Stimulated activated CD4-positive, alpha-beta T cell treated with anti-CD3 and anti-CD28 coated beads, Interleukin-1b, Interleukin-23, amount 100 ng/mL, for 24 hours (primary cell): ENCODE results near the gene TMA7.

Source experiments
- DNase-seq, 4 experiments: peaks; one replicate each; pipeline ENCODE4 v3.0.0-alpha.2; 2020; ENCODE audit warnings: low read depth in 4 of 4, low spot score in 1 of 4

The TMA7 gene

DNA sequence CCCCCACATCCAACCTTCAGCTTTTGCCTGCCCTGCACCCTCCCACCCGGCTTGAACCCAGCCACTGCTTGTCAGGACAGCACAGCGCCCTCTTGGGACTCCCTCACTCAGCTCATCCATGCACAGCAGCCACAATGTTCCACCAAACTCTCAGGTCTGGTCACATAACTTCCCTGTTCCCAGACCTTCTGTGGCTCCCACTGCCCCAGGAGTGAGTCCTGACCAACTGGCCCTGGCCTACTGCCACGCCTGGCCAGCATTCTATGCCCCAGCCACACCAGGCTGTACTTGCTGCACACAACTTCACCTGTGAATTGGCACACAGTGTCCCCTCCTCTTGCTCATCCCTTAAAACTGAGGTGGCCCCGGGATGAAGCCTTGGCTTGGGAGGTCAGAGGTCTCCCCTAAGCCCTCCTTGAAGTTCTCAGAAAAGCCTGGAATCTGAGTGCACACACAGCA, 31.2 kb upstream of the TMA7 start:
- DNase-seq = no peak

- no peak for DNase-seq
Measured at GRCh38 chr3:48409291-48410201, 30.5 kb upstream of the TMA7 start.

DNA sequence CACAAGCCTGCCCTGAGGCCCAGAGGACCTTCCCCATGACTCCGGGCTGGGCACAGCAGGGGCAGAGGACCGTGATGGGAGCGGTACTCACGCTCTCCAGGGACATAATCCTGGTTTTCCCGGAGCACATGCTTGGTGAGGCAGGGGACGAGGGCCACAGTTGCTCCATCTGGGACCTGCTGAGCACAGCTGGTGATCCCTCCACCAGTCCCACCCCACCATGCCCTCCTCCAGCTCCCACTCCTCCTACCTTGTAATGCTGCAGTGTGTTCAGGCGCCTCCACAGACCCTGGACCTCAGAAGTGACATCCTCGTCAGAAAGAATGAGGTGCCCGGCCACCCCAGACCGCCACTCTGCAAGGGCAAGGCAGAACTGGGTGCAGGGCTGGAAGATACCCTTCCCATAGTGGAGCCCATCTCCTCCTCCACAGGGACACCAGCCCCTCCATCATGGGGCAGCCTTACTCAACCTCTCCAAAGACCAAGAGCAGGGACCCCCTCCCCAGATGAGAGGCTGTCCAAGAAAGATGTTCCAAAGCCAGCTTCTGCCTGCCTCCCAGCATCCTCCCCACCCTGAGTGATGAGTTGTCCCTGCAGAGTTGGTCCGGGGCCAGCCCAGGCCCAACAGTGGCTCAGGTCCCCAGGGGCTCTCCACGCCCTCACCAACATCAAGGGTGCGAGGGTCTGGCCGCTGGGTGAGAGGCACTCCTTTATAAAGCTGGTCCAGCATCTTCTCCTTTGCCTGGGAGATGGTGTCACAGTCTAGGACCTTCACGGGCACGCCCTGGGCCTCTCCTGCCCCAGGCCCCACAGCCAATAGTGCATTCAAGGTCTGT, 29.6 kb upstream of the TMA7 start:
- no peak for DNase-seq

- DNase-seq = no peak
Measured at GRCh38 chr3:48411041-48411588, 28.9 kb upstream of the TMA7 start.

DNA sequence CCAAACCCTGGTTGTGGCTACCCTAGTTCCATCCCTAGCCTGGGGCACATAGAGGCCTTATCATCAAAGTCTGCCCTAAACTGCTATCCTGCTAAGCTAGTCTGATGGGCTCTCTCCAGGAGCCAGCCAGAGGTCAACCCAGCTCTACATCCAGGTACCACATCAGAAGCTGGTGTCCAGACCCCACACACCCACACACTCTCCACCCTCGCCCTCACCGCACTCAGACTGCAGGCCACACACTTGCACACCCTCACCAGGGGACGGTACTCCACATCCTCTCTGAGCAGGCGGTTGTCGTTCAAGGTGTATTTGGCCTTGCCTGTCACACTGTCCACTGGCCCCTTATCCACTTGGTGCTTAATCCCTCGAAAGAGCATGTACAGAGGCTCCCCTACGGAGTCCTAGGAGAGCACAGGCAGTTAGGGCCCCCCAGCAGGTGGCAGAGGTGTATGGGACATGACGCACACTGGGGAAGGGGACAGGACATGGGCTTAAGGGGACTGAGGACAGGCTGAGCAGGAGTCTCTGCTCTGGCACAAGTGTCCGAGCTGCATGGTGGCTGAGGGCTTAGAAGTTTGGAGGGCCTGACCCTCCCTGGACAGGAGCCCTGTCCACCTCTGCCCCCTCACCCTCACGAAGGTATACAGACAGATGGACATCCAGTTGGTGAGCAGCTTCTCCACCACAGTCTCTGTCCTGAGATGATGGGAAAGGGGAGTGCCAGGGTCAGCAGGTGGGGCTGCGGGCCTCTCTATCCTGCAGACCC, 28.3 kb upstream of the TMA7 start:
- no peak for DNase-seq

DNA sequence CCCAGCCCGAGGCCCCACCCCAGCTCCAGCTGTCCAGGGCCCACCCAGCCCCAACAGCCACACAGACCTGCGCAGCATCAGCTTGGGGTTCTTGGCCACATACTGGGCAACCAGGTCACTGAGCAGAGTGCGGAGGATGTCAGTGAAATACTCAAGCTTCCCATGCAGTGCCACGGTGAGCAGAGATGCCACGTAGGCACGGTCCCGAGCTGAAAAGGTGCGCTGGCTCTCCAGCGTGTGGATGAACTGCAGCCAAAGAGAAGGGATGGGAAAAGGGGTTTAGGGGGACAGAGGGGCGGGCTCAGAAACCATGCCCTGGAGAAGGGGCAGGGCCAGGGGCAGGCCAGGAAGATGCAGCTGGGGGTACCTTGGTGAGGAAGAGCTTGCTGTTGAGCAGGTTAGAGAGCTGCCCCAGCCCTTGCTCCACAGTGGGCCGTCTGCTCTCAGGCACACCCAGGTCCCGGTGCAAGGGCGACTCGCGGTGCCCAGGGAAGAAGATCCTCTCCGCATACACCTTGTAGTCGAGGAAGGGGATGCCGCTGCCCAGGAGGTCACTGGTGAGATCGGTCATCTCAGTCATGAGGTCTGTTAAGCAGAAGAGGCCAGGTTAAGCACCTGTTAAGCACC, 27.6 kb upstream of the TMA7 start:
- DNase-seq = no peak

GRCh38 chr3:48413086-48413485, 27.0 kb upstream of the TMA7 start:
- no peak for DNase-seq

GRCh38 chr3:48413611-48414010, 26.4 kb upstream of the TMA7 start:
- DNase-seq = no peak

- no peak for DNase-seq
Measured at GRCh38 chr3:48414376-48415250, 25.4 kb upstream of the TMA7 start.

DNA sequence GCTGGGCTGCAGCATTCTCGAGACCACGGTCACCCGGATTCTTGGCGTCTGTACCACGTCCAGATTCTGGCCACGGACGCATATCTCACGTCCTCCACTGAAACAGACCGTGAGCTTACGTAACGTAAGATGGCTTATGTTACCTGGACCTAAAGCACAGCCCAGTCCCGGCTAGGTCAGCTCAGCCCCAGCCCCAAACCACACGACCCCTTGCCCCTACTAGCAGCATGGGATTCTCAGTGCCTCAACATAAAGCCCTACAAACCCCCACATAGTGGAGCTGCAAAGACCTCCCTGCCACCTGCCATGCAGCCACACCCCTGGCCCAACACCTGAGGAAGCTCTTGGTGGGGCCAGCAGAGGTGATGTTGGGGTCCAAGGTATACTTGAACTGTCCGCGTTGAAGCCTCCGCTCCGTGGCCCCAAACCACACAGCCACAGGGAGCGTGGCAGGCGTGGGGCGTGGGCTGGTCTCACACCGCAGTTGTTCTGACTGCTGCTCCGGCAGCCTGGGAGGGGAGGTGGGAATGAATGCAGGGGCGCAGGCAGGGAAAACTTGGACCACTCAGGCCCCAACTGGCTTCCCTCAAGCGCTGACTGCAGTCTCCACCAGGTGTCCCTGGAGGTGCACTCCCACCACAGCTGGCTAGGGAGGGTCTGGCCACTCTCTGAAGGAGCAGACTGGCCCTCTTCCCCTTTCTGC, 24.7 kb upstream of the TMA7 start:
- no peak for DNase-seq

DNA sequence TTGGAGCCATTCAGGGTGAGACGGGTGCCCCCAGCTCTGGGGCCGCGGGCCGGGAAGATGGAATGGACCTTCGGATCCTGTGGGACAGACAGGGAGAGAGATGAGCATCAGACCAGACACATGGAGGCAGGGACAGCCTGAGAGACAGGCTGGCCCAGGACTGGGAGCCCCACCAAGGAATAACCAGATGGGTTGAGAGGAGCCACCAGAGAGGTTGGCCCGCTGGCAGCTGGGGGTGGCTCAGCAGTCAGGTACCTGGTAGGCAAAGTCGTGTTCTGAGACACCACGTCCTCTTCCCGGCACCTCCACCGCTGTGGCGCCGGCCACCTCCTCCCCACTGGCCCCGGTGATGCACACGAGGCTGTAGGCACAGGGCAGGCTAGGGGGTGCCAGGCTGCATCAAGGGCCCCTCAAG, 24.0 kb upstream of the TMA7 start:
- DNase-seq = no peak

- DNase-seq = no peak
Measured at GRCh38 chr3:48416546-48416945, 23.5 kb upstream of the TMA7 start.

DNA sequence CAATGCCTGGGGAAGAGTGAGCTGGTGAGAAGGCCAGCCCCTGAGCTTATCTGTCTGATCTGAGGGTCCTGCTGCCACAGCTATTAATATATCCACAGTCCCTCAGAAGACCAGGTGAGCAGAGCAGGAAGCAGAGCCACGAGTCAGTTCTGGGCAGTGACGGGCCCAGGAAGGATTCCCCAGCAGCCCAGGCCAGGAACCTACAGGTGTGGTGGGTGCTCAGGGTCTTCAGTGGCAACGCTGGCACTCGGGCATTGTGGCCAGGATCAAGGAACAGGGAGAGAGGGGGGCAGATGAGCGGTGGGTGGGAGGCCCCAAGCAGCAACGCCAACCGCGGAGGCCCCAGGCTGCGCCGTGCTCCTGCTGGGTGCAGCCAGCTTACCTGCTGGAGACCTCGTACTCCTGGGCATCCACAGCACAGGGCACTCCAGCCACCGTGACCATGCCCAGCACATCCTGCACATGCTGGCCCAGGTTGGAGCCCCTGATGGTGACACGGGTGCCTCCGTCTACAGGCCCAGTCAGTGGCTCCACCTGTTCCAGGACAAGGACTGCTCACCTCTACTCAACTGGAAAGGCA, 22.4 kb upstream of the TMA7 start:
- DNase-seq = no peak

GRCh38 chr3:48418140-48418539, 21.9 kb upstream of the TMA7 start:
- no peak for DNase-seq

DNA sequence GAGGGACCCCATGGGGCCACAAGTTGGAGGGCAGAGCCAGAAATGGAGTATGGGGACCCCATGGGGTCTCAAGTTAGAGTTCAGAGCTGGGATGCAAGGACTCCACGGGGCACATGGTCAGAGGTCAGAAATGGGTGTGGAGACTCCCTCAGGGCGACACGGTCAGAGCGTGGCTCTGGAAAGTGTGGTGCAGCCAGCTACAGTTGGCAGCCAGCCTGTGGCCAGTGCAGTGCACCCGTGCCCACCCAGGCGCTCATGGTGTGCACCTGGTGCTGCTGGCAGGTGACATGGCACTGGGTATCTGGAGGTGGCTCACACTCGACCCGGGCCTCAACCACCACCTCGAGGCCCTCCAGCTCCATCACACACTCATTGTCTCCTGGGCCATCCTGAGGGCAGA, 21.4 kb upstream of the TMA7 start:
- no peak for DNase-seq

- DNase-seq = no peak
Measured at GRCh38 chr3:48419149-48419548, 20.9 kb upstream of the TMA7 start.

GRCh38 chr3:48419597-48419996, 20.5 kb upstream of the TMA7 start:
- no peak for DNase-seq

DNA sequence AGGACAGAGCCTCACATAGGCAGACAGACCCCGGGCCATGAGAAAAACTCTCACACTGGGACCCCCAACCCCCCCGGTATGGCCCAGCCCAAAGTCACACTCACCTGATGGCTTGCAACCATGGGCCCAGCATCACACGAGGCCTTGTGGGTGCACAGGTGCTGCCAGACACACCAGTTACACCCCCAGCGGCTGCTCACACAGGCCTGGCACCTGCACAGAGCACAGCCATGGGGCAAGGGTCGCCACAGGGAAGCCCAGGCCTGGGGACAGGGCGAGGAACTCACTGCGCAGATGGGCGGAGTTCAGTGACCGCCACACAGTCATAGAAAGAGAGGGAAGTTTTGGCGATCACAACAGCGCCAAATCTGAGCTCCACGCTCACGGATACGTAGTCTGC, 19.5 kb upstream of the TMA7 start:
- DNase-seq = no peak

- no peak for DNase-seq
Measured at GRCh38 chr3:48422272-48422671, 17.8 kb upstream of the TMA7 start.
